BE2C (cell line): ENCODE results near the gene GTF2H2. TPM values are rescaled to one million over a fixed set of nuclear protein-coding genes. Genes with fewer than 3 reads are reported as not detected.
"Not testable (repeated sequence)": the region's sequence is repeated elsewhere in the genome, so short reads cannot be mapped to it uniquely, and the experiment has no call there.

Experiments used
- DNase-seq: peaks from one replicate; pipeline ENCODE4 v3.0.0-alpha.2; 2020
- H3K27me3 ChIP-seq: fragments of 250-450 bp; sonication (Bioruptor Pico); 2 replicates; pipeline ENCODE4 v1.5.1; 2020; ENCODE audit warnings: mild to moderate bottlenecking
- H3K36me3 ChIP-seq: fragments of 250-450 bp; sonication (Bioruptor Pico); 2 replicates; pipeline ENCODE4 v1.5.1; 2020; ENCODE audit warnings: mild to moderate bottlenecking
- H3K4me1 ChIP-seq: fragments of 250-450 bp; sonication (Bioruptor Pico); 2 replicates; pipeline ENCODE4 v1.5.1; 2020
- H3K4me3 ChIP-seq: 2 replicates; pipeline ENCODE4 v1.5.1; 2011; ENCODE audit warnings: low read depth, low read length
- H3K9me3 ChIP-seq: fragments of 250-450 bp; sonication (Bioruptor Pico); 2 replicates; pipeline ENCODE4 v1.5.1; 2020
- polyA plus RNA-seq: library from polyadenylated mRNA; unstranded; fragments of >200 nt; gene quantifications from one replicate; pipeline ENCODE4 v1.2.1, GENCODE V29; 2012; ENCODE audit warnings: low read depth, missing spikeins; ENCODE audit not compliant: insufficient read length, insufficient read depth

Gene GTF2H2
- polyA plus RNA-seq: 13.0 TPM

- H3K9me3 ChIP-seq, H3K4me1 ChIP-seq, DNase-seq, H3K36me3 ChIP-seq, H3K4me3 ChIP-seq, H3K27me3 ChIP-seq: not testable (repeated sequence)
These were observed at the start of gene GTF2H2 for GRCh38 chr5:71067262-71067928. Gene GTF2H2 (minus strand): TSS chr5:71067676. CDS start chr5:71062763, 4,913 bp downstream.

- not testable (repeated sequence) for H3K27me3 ChIP-seq, H3K9me3 ChIP-seq, H3K4me3 ChIP-seq, H3K4me1 ChIP-seq, DNase-seq, H3K36me3 ChIP-seq
These were observed 42.3 kb upstream of the GTF2H2 start for GRCh38 chr5:71109730-71110275.

GRCh38 chr5:71099996-71100395, 32.5 kb upstream of the GTF2H2 start:
- H3K36me3 ChIP-seq, H3K4me1 ChIP-seq, H3K9me3 ChIP-seq, H3K4me3 ChIP-seq, DNase-seq, H3K27me3 ChIP-seq: not testable (repeated sequence)

GRCh38 chr5:71097930-71098203, 30.4 kb upstream of the GTF2H2 start:
- not testable (repeated sequence) for DNase-seq, H3K4me3 ChIP-seq

GRCh38 chr5:71097173-71097929, 29.9 kb upstream of the GTF2H2 start:
- not testable (repeated sequence) for H3K27me3 ChIP-seq, H3K9me3 ChIP-seq, H3K4me1 ChIP-seq, H3K36me3 ChIP-seq, H3K4me3 ChIP-seq
- peak; percentile 1 for DNase-seq

More at GRCh38 chr5:71097930-71098203, 30.4 kb upstream of the GTF2H2 start:
- H3K9me3 ChIP-seq, H3K4me1 ChIP-seq, H3K27me3 ChIP-seq, H3K36me3 ChIP-seq: not testable (repeated sequence)

GRCh38 chr5:71089773-71090172, 22.3 kb upstream of the GTF2H2 start:
- not testable (repeated sequence) for H3K9me3 ChIP-seq, DNase-seq, H3K4me1 ChIP-seq, H3K27me3 ChIP-seq, H3K36me3 ChIP-seq, H3K4me3 ChIP-seq

- H3K9me3 ChIP-seq, H3K4me3 ChIP-seq, DNase-seq: not testable (repeated sequence)
These were observed 21.3 kb upstream of the GTF2H2 start for GRCh38 chr5:71088754-71089153.

GRCh38 chr5:71086145-71086544, 18.7 kb upstream of the GTF2H2 start:
- not testable (repeated sequence) for DNase-seq, H3K4me1 ChIP-seq, H3K4me3 ChIP-seq, H3K27me3 ChIP-seq, H3K36me3 ChIP-seq, H3K9me3 ChIP-seq

More at GRCh38 chr5:71088754-71089153, 21.3 kb upstream of the GTF2H2 start:
- H3K4me1 ChIP-seq, H3K36me3 ChIP-seq, H3K27me3 ChIP-seq: not testable (repeated sequence)

GRCh38 chr5:71084280-71085063, 17.0 kb upstream of the GTF2H2 start:
- H3K36me3 ChIP-seq, DNase-seq, H3K27me3 ChIP-seq, H3K4me1 ChIP-seq, H3K9me3 ChIP-seq, H3K4me3 ChIP-seq: not testable (repeated sequence)

- H3K4me3 ChIP-seq, H3K4me1 ChIP-seq, H3K36me3 ChIP-seq, DNase-seq, H3K9me3 ChIP-seq, H3K27me3 ChIP-seq: not testable (repeated sequence)
These were observed 15.4 kb upstream of the GTF2H2 start for GRCh38 chr5:71082898-71083297.

- H3K36me3 ChIP-seq, H3K4me3 ChIP-seq, DNase-seq, H3K4me1 ChIP-seq, H3K27me3 ChIP-seq, H3K9me3 ChIP-seq: not testable (repeated sequence)
These were observed 14.9 kb upstream of the GTF2H2 start for GRCh38 chr5:71082340-71082739.

GRCh38 chr5:71061322-71061721, 6.2 kb downstream of the GTF2H2 start:
- not testable (repeated sequence) for H3K36me3 ChIP-seq, H3K9me3 ChIP-seq, H3K27me3 ChIP-seq, H3K4me3 ChIP-seq, H3K4me1 ChIP-seq, DNase-seq

- not testable (repeated sequence) for H3K9me3 ChIP-seq, H3K4me1 ChIP-seq, H3K36me3 ChIP-seq, H3K27me3 ChIP-seq, DNase-seq, H3K4me3 ChIP-seq
These were observed 8.1 kb downstream of the GTF2H2 start for GRCh38 chr5:71059426-71059825.

- H3K36me3 ChIP-seq, H3K4me3 ChIP-seq, H3K4me1 ChIP-seq, H3K27me3 ChIP-seq, DNase-seq, H3K9me3 ChIP-seq: not testable (repeated sequence)
These were observed 22.7 kb downstream of the GTF2H2 start for GRCh38 chr5:71044808-71045207.

- not testable (repeated sequence) for H3K4me1 ChIP-seq, H3K27me3 ChIP-seq, DNase-seq, H3K9me3 ChIP-seq, H3K36me3 ChIP-seq, H3K4me3 ChIP-seq
These were observed 23.3 kb downstream of the GTF2H2 start for GRCh38 chr5:71044128-71044527.
